ENCODE data around the gene COL28A1. TPM values are rescaled to one million over a fixed set of nuclear protein-coding genes. Genes with fewer than 3 reads are reported as not detected.

The COL28A1 gene
- total RNA-seq, 5 donors from 2014 or later (not counting 1 experiment from before 2014, with no cell fraction given), result 0.09 to 0.23 (median 0.19) TPM; not detected in 1

GRCh38 chr7:7385421-7385820 is 150.3 kb downstream of the COL28A1 start:
- no peak for DNase-seq
- Histone ChIP-seq H3K27ac (ENCODE audit: low read length) (no peak overlapping the region), H3K27me3 (replicated peaks in 1 of 2; ENCODE audit: control insufficient read depth in 2 of 2, extremely low read depth in 1 of 2, insufficient read depth in 2 of 2, low read length in 1 of 2) (no peaks in the 10 kb centered on the region), H3K36me3 (ENCODE audit: control insufficient read depth in 2 of 2, extremely low read depth in 1 of 2, insufficient read depth in 1 of 2, low read length in 1 of 2) (no peaks in the 10 kb centered on the region), H3K4me1 (ENCODE audit: control insufficient read depth in 1 of 2, extremely low read depth in 1 of 2, insufficient read depth in 2 of 2, low read length in 2 of 2) (no peaks in the 10 kb centered on the region), H3K9me3 (no peaks in the 10 kb centered on the region), H3K4me3 (ENCODE audit: control insufficient read depth in 1 of 2, extremely low read depth in 1 of 2, low read length in 1 of 2) (no peak overlapping the region)
- Mint-ChIP-seq H3K4me1 (no peaks in the 10 kb centered on the region), H3K27ac (no peak overlapping the region), H3K9me3 (peaks cover 0 to under 1% (median 0%) of the 10 kb centered on the region in 3 donors), H3K27me3 (no peaks in the 10 kb centered on the region), H3K4me3 (no peak overlapping the region), H3K36me3 (no peaks in the 10 kb centered on the region)
- WGBS (ENCODE audit: insufficient coverage), result no CpG with 5 or more reads among the region's 2 CpGs
- ChIA-PET CTCF (no interaction called here), POLR2A (no interaction called here)
- no peak for ATAC-seq (replicated peaks in 1 of 4)

- no peak for ATAC-seq (replicated peaks in 1 of 4)
- H3K27ac Mint-ChIP-seq, result no peak overlapping the region
- H3K36me3 Mint-ChIP-seq, result no peaks in the 10 kb centered on the region
- no peaks in the 10 kb centered on the region for H3K4me1 ChIP-seq (ENCODE audit: control insufficient read depth in 1 of 2, extremely low read depth in 1 of 2, insufficient read depth in 2 of 2, low read length in 2 of 2)
- no peak for DNase-seq
- H3K27me3 ChIP-seq (replicated peaks in 1 of 2; ENCODE audit: control insufficient read depth in 2 of 2, extremely low read depth in 1 of 2, insufficient read depth in 2 of 2, low read length in 1 of 2), result no peaks in the 10 kb centered on the region
- H3K4me3 ChIP-seq (ENCODE audit: control insufficient read depth in 1 of 2, extremely low read depth in 1 of 2, low read length in 1 of 2), result no peak overlapping the region
- no peaks in the 10 kb centered on the region for H3K36me3 ChIP-seq (ENCODE audit: control insufficient read depth in 2 of 2, extremely low read depth in 1 of 2, insufficient read depth in 1 of 2, low read length in 1 of 2)
- no peaks in the 10 kb centered on the region for H3K9me3 Mint-ChIP-seq
- H3K4me1 Mint-ChIP-seq, result no peaks in the 10 kb centered on the region
- ChIA-PET POLR2A (no interaction called here), CTCF (no interaction called here)
- H3K9me3 ChIP-seq, result no peaks in the 10 kb centered on the region
- H3K4me3 Mint-ChIP-seq, result no peak overlapping the region
- H3K27ac ChIP-seq (ENCODE audit: low read length), result no peak overlapping the region
- H3K27me3 Mint-ChIP-seq, result no peaks in the 10 kb centered on the region
Observed at GRCh38 chr7:7384228-7384627, 151.4 kb downstream of the COL28A1 start.

GRCh38 chr7:7375538-7375937 is 160.1 kb downstream of the COL28A1 start:
- Histone ChIP-seq H3K27ac (ENCODE audit: low read length) (no peak overlapping the region), H3K4me1 (ENCODE audit: control insufficient read depth in 1 of 2, extremely low read depth in 1 of 2, insufficient read depth in 2 of 2, low read length in 2 of 2) (no peaks in the 10 kb centered on the region), H3K4me3 (ENCODE audit: control insufficient read depth in 1 of 2, extremely low read depth in 1 of 2, low read length in 1 of 2) (no peak overlapping the region), H3K27me3 (replicated peaks in 1 of 2; ENCODE audit: control insufficient read depth in 2 of 2, extremely low read depth in 1 of 2, insufficient read depth in 2 of 2, low read length in 1 of 2) (no peaks in the 10 kb centered on the region), H3K36me3 (ENCODE audit: control insufficient read depth in 2 of 2, extremely low read depth in 1 of 2, insufficient read depth in 1 of 2, low read length in 1 of 2) (no peaks in the 10 kb centered on the region), H3K9me3 (no peaks in the 10 kb centered on the region)
- POLR2A ChIA-PET, result no interaction called here
- no peak overlapping the region for H3K27ac Mint-ChIP-seq
- H3K9me3 Mint-ChIP-seq, result no peaks in the 10 kb centered on the region
- peaks cover 0 to 1% of the 10 kb centered on the region in 2 donors for H3K27me3 Mint-ChIP-seq
- CTCF ChIA-PET, result no interaction called here
- H3K36me3 Mint-ChIP-seq, result no peaks in the 10 kb centered on the region
- ATAC-seq (replicated peaks in 1 of 4) (no peak), DNase-seq (no peak)
- WGBS (ENCODE audit: insufficient coverage), result 100% methylated on average over 1 of the region's 4 CpGs
- H3K4me1 Mint-ChIP-seq, result peaks cover 0 to 6% (median 0%) of the 10 kb centered on the region in 3 donors
- no peak overlapping the region for H3K4me3 Mint-ChIP-seq

- no peak for ATAC-seq (replicated peaks in 1 of 4)
- no peaks in the 10 kb centered on the region for H3K4me1 ChIP-seq (ENCODE audit: control insufficient read depth in 1 of 2, extremely low read depth in 1 of 2, insufficient read depth in 2 of 2, low read length in 2 of 2)
- ChIA-PET POLR2A (no interaction called here), CTCF (no interaction called here)
- no peaks in the 10 kb centered on the region for H3K27me3 Mint-ChIP-seq
- H3K4me3 Mint-ChIP-seq, result no peak overlapping the region
- no peaks in the 10 kb centered on the region for H3K27me3 ChIP-seq (replicated peaks in 1 of 2; ENCODE audit: control insufficient read depth in 2 of 2, extremely low read depth in 1 of 2, insufficient read depth in 2 of 2, low read length in 1 of 2)
- DNase-seq, result no peak
- H3K9me3 Mint-ChIP-seq, result no peaks in the 10 kb centered on the region
- H3K4me3 ChIP-seq (ENCODE audit: control insufficient read depth in 1 of 2, extremely low read depth in 1 of 2, low read length in 1 of 2), result no peak overlapping the region
- peaks cover 0 to 6% (median 0%) of the 10 kb centered on the region in 3 donors for H3K4me1 Mint-ChIP-seq
- no peaks in the 10 kb centered on the region for H3K36me3 ChIP-seq (ENCODE audit: control insufficient read depth in 2 of 2, extremely low read depth in 1 of 2, insufficient read depth in 1 of 2, low read length in 1 of 2)
- H3K27ac Mint-ChIP-seq, result no peak overlapping the region
- no peaks in the 10 kb centered on the region for H3K36me3 Mint-ChIP-seq
- no peaks in the 10 kb centered on the region for H3K9me3 ChIP-seq
- no peak overlapping the region for H3K27ac ChIP-seq (ENCODE audit: low read length)
- WGBS (ENCODE audit: insufficient coverage), result 86% methylated on average over 2 of the region's 2 CpGs
Observed at GRCh38 chr7:7370076-7370475, 165.6 kb downstream of the COL28A1 start.

GRCh38 chr7:7369134-7369533 is 166.5 kb downstream of the COL28A1 start:
- Histone ChIP-seq H3K36me3 (ENCODE audit: control insufficient read depth in 2 of 2, extremely low read depth in 1 of 2, insufficient read depth in 1 of 2, low read length in 1 of 2) (no peaks in the 10 kb centered on the region), H3K4me3 (ENCODE audit: control insufficient read depth in 1 of 2, extremely low read depth in 1 of 2, low read length in 1 of 2) (no peak overlapping the region), H3K27ac (ENCODE audit: low read length) (no peak overlapping the region), H3K9me3 (no peaks in the 10 kb centered on the region), H3K4me1 (ENCODE audit: control insufficient read depth in 1 of 2, extremely low read depth in 1 of 2, insufficient read depth in 2 of 2, low read length in 2 of 2) (no peaks in the 10 kb centered on the region), H3K27me3 (replicated peaks in 1 of 2; ENCODE audit: control insufficient read depth in 2 of 2, extremely low read depth in 1 of 2, insufficient read depth in 2 of 2, low read length in 1 of 2) (no peaks in the 10 kb centered on the region)
- no peaks in the 10 kb centered on the region for H3K36me3 Mint-ChIP-seq
- POLR2A ChIA-PET, result no interaction called here
- CTCF ChIA-PET, result no interaction called here
- H3K27me3 Mint-ChIP-seq, result no peaks in the 10 kb centered on the region
- H3K27ac Mint-ChIP-seq, result no peak overlapping the region
- 100% methylated on average over 1 of the region's 2 CpGs for WGBS (ENCODE audit: insufficient coverage)
- H3K4me1 Mint-ChIP-seq, result no peaks in the 10 kb centered on the region
- no peak for ATAC-seq (replicated peaks in 1 of 4)
- no peaks in the 10 kb centered on the region for H3K9me3 Mint-ChIP-seq
- DNase-seq, result no peak
- H3K4me3 Mint-ChIP-seq, result no peak overlapping the region

GRCh38 chr7:7354674-7355073 is 181.0 kb downstream of the COL28A1 start:
- H3K27ac Mint-ChIP-seq, result no peak overlapping the region
- H3K27me3 ChIP-seq (replicated peaks in 1 of 2; ENCODE audit: control insufficient read depth in 2 of 2, extremely low read depth in 1 of 2, insufficient read depth in 2 of 2, low read length in 1 of 2), result no peaks in the 10 kb centered on the region
- H3K4me3 ChIP-seq (ENCODE audit: control insufficient read depth in 1 of 2, extremely low read depth in 1 of 2, low read length in 1 of 2), result no peak overlapping the region
- H3K4me1 Mint-ChIP-seq, result no peaks in the 10 kb centered on the region
- CTCF ChIA-PET, result no interaction called here
- peaks cover 7 to 12% of the 10 kb centered on the region in 2 donors for H3K27me3 Mint-ChIP-seq
- peaks cover 0 to 6% (median 0%) of the 10 kb centered on the region in 3 donors for H3K9me3 Mint-ChIP-seq
- no peak overlapping the region for H3K4me3 Mint-ChIP-seq
- H3K4me1 ChIP-seq (ENCODE audit: control insufficient read depth in 1 of 2, extremely low read depth in 1 of 2, insufficient read depth in 2 of 2, low read length in 2 of 2), result no peaks in the 10 kb centered on the region
- no peaks in the 10 kb centered on the region for H3K9me3 ChIP-seq
- H3K36me3 ChIP-seq (ENCODE audit: control insufficient read depth in 2 of 2, extremely low read depth in 1 of 2, insufficient read depth in 1 of 2, low read length in 1 of 2), result no peaks in the 10 kb centered on the region
- ATAC-seq (replicated peaks in 1 of 4) (no peak), DNase-seq (no peak)
- H3K36me3 Mint-ChIP-seq, result no peaks in the 10 kb centered on the region
- H3K27ac ChIP-seq (ENCODE audit: low read length), result no peak overlapping the region
- POLR2A ChIA-PET, result no interaction called here
- WGBS (ENCODE audit: insufficient coverage), result 0% methylated on average over 1 of the region's 3 CpGs

- Mint-ChIP-seq H3K4me3 (no peak overlapping the region), H3K27me3 (peaks cover 9 to 16% of the 10 kb centered on the region in 2 donors), H3K4me1 (no peaks in the 10 kb centered on the region), H3K27ac (no peak overlapping the region), H3K36me3 (no peaks in the 10 kb centered on the region), H3K9me3 (peaks cover 0 to 6% (median 0%) of the 10 kb centered on the region in 3 donors)
- Histone ChIP-seq H3K9me3 (no peaks in the 10 kb centered on the region), H3K36me3 (ENCODE audit: control insufficient read depth in 2 of 2, extremely low read depth in 1 of 2, insufficient read depth in 1 of 2, low read length in 1 of 2) (no peaks in the 10 kb centered on the region), H3K27ac (ENCODE audit: low read length) (no peak overlapping the region), H3K4me1 (ENCODE audit: control insufficient read depth in 1 of 2, extremely low read depth in 1 of 2, insufficient read depth in 2 of 2, low read length in 2 of 2) (no peaks in the 10 kb centered on the region), H3K4me3 (ENCODE audit: control insufficient read depth in 1 of 2, extremely low read depth in 1 of 2, low read length in 1 of 2) (no peak overlapping the region), H3K27me3 (replicated peaks in 1 of 2; ENCODE audit: control insufficient read depth in 2 of 2, extremely low read depth in 1 of 2, insufficient read depth in 2 of 2, low read length in 1 of 2) (no peaks in the 10 kb centered on the region)
- no peak for DNase-seq
- 80% methylated on average over 1 of the region's 3 CpGs for WGBS (ENCODE audit: insufficient coverage)
- ChIA-PET POLR2A (no interaction called here), CTCF (interaction anchor here in 1 of 2 donors (0.9 kb wide), 1 partner anchor 250 kb away, joined by 4 read pairs; no protein-coding TSS in a partner anchor)
- ATAC-seq (replicated peaks in 1 of 4), result no peak
Observed at GRCh38 chr7:7352845-7353244, 182.8 kb downstream of the COL28A1 start.

Measured in T-cell (primary cell).